ENCODE measurements around the gene ANKH. TPM values are rescaled to one million over a fixed set of nuclear protein-coding genes. Genes with fewer than 3 reads are reported as not detected.
A peak's percentile ranks its signal among the peaks of the same experiment; 100 is the strongest.

Gene ANKH
- polyA plus RNA-seq, 3 donors = 2.4 to 6.3 (median 3.1) TPM

DNA sequence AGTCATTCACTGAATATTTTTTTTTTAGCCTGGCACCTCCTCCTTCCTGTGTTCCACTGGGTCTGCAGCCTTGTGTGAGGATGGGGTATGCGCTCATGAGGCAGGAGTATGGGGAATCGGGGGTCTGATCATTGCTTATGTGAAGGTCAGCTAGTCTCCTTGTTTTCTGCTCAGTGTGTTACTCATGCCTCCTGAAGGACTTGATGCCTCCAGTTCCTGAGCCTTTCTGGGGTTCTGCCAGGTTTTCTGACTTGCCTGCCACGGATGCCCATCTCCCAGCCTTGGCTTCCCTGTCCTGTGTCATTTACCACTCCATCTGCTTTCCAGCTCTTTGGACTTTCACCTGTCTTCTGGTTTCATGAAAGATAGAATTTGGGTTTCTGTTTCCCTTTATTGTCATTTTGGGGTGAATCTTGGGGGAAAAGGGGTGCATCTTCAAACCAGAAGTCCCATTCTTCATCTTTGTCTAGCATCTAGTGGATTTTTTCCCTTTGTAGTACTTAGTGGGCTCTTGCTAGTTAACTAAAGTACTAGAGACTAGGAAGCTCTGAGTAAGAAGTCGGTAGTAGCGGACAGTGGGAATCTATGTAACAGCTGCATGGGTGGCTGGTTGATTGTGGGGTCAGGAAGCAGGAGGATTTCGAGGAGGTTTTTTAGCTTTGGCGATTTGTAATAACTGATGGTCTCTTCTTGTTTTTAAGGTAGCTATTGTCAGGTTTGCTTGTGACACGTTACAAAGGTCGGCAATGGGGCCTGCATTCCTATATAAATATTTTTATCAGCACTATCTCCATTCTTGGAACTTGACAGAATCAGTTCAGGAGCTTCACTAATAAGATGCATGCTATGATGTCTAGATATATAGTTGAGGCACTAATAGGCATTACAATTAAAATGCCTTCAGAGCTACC is 198.8 kb downstream of the ANKH start:
- TF ChIP-seq CTCF (IDR thresholded peaks at IDR 0.05) = no peak
- DNase-seq = no peak
- peaks cover 4 to 28% of the 10 kb centered on the region in 2 donors for H3K36me3 ChIP-seq (replicated peaks in 1 of 2; ENCODE audit: control insufficient read depth in 1 of 2, insufficient read depth in 2 of 2, low read length in 2 of 2)
- Mint-ChIP-seq H3K4me1 (peaks cover 71% of the 10 kb centered on the region), H3K27ac (peak overlapping the region in 5 of 7 donors; percentile 1 to 72 (median 24)), H3K4me3 (no peak overlapping the region), H3K27me3 (ENCODE audit: low read depth in 3 of 3) (peaks cover 0 to 2% (median 0%) of the 10 kb centered on the region in 3 donors), H3K9me3 (peaks cover 0 to 3% (median 0%) of the 10 kb centered on the region in 7 donors), H3K36me3 (peaks cover 31 to 50% of the 10 kb centered on the region in 2 donors)
- no peak overlapping the region for H3K4me3 ChIP-seq (replicated peaks in 1 of 3; ENCODE audit: low read depth in 2 of 3, low read length in 3 of 3)
- intact Hi-C loops (cut with micrococcal nuclease) = no loop called here
- H3K4me2 ChIP-seq (replicated peaks; ENCODE audit: extremely low read depth, low read length, poor library complexity, severe bottlenecking) = no peak overlapping the region
- no peaks in the 10 kb centered on the region for H3K9me3 ChIP-seq (replicated peaks in 1 of 2; ENCODE audit: control insufficient read depth in 1 of 2, insufficient read depth in 1 of 2, low read length in 2 of 2)
- H3K9ac ChIP-seq (ENCODE audit: insufficient read depth, low read length, poor library complexity, severe bottlenecking) = no peak overlapping the region
- H3K79me2 ChIP-seq (ENCODE audit: insufficient read depth, low read length) = peaks cover 93% of the 10 kb centered on the region
- peaks cover 100% of the 10 kb centered on the region for H4K20me1 ChIP-seq (ENCODE audit: insufficient read depth, low read length)
- H2AFZ ChIP-seq (ENCODE audit: insufficient read depth, low read depth, low read length, poor library complexity, severe bottlenecking) = no peak overlapping the region
- peaks cover 49 to 54% of the 10 kb centered on the region in 2 donors for H3K4me1 ChIP-seq (ENCODE audit: control insufficient read depth in 1 of 2, insufficient read depth in 2 of 2, low read length in 2 of 2)
- H3K27ac ChIP-seq (ENCODE audit: low read depth in 1 of 2, low read length in 2 of 2) = peak overlapping the region in 1 of 2 donors; percentile 44
- no peaks in the 10 kb centered on the region for H3K27me3 ChIP-seq (ENCODE audit: control insufficient read depth in 2 of 2, insufficient read depth in 2 of 2, low read length in 2 of 2)
- WGBS (ENCODE audit: insufficient coverage) = 98% methylated on average over 8 of the region's 9 CpGs

- intact Hi-C loops (cut with micrococcal nuclease) = no loop called here
- WGBS (ENCODE audit: insufficient coverage) = 55% methylated on average over 4 of the region's 4 CpGs
- peak overlapping the region in 1 of 2 donors; percentile 44 for H3K27ac ChIP-seq (ENCODE audit: low read depth in 1 of 2, low read length in 2 of 2)
Observed at GRCh38 chr5:14672082-14672481, 199.5 kb downstream of the ANKH start.

More at GRCh38 chr5:14672082-14672481, 199.5 kb downstream of the ANKH start:
- Mint-ChIP-seq H3K36me3 (peaks cover 31 to 48% of the 10 kb centered on the region in 2 donors), H3K27ac (peak overlapping the region; percentile 1 to 72 (median 24)), H3K4me1 (peaks cover 72% of the 10 kb centered on the region), H3K4me3 (peak overlapping the region; percentile 1 to 17), H3K9me3 (peaks cover 0 to 3% (median 0%) of the 10 kb centered on the region in 7 donors), H3K27me3 (ENCODE audit: low read depth in 3 of 3) (peaks cover 0 to 2% (median 0%) of the 10 kb centered on the region in 3 donors)
- Histone ChIP-seq H3K27me3 (ENCODE audit: control insufficient read depth in 2 of 2, insufficient read depth in 2 of 2, low read length in 2 of 2) (no peaks in the 10 kb centered on the region), H3K79me2 (ENCODE audit: insufficient read depth, low read length) (peaks cover 95% of the 10 kb centered on the region), H4K20me1 (ENCODE audit: insufficient read depth, low read length) (peaks cover 100% of the 10 kb centered on the region), H2AFZ (ENCODE audit: insufficient read depth, low read depth, low read length, poor library complexity, severe bottlenecking) (no peak overlapping the region), H3K4me3 (replicated peaks in 1 of 3; ENCODE audit: low read depth in 2 of 3, low read length in 3 of 3) (no peak overlapping the region), H3K36me3 (replicated peaks in 1 of 2; ENCODE audit: control insufficient read depth in 1 of 2, insufficient read depth in 2 of 2, low read length in 2 of 2) (peaks cover 4 to 32% of the 10 kb centered on the region in 2 donors), H3K4me2 (replicated peaks; ENCODE audit: extremely low read depth, low read length, poor library complexity, severe bottlenecking) (peak overlapping the region; percentile 10), H3K4me1 (ENCODE audit: control insufficient read depth in 1 of 2, insufficient read depth in 2 of 2, low read length in 2 of 2) (peaks cover 47 to 53% of the 10 kb centered on the region in 2 donors), H3K9ac (ENCODE audit: insufficient read depth, low read length, poor library complexity, severe bottlenecking) (no peak overlapping the region), H3K9me3 (replicated peaks in 1 of 2; ENCODE audit: control insufficient read depth in 1 of 2, insufficient read depth in 1 of 2, low read length in 2 of 2) (no peaks in the 10 kb centered on the region)
- TF ChIP-seq CTCF (IDR thresholded peaks at IDR 0.05) = no peak
- DNase-seq = peak in 2 of 3 donors; percentile 34 to 35
